HG03571 (cell line): Measurements from ENCODE around the gene RIMBP2.

Experiments
- ATAC-seq: cut with Tn5 transposase; IDR thresholded peaks from one replicate; pipeline ENCODE4 v1.9.1; 2021; ENCODE audit not compliant: unreplicated experiment

RIMBP2 gene

GRCh38 chr12:130398100-130398848, 317.8 kb downstream of the RIMBP2 start:
- ATAC-seq: no peak

GRCh38 chr12:130396667-130397066, 319.4 kb downstream of the RIMBP2 start:
- ATAC-seq: no peak

GRCh38 chr12:130394906-130395305, 321.2 kb downstream of the RIMBP2 start:
- no peak for ATAC-seq

GRCh38 chr12:130391186-130391585, 324.9 kb downstream of the RIMBP2 start:
- no peak for ATAC-seq

GRCh38 chr12:130385193-130385592, 330.9 kb downstream of the RIMBP2 start:
- no peak for ATAC-seq

GRCh38 chr12:130384234-130384633, 331.9 kb downstream of the RIMBP2 start:
- ATAC-seq: no peak

- ATAC-seq: no peak
These were observed 333.3 kb downstream of the RIMBP2 start for GRCh38 chr12:130382818-130383217.

- no peak for ATAC-seq
These were observed 340.5 kb downstream of the RIMBP2 start for GRCh38 chr12:130375296-130376287.

- ATAC-seq: no peak
These were observed 342.0 kb downstream of the RIMBP2 start for GRCh38 chr12:130374083-130374482.

- no peak for ATAC-seq
These were observed 343.2 kb downstream of the RIMBP2 start for GRCh38 chr12:130372936-130373335.

- no peak for ATAC-seq
These were observed 344.8 kb downstream of the RIMBP2 start for GRCh38 chr12:130371296-130371695.

- ATAC-seq: no peak
These were observed 346.3 kb downstream of the RIMBP2 start for GRCh38 chr12:130369816-130370215.

- ATAC-seq: no peak
These were observed 348.6 kb downstream of the RIMBP2 start for GRCh38 chr12:130367523-130367922.

- ATAC-seq: no peak
These were observed 349.1 kb downstream of the RIMBP2 start for GRCh38 chr12:130367003-130367402.

- ATAC-seq: no peak
These were observed 349.9 kb downstream of the RIMBP2 start for GRCh38 chr12:130366159-130366558.

GRCh38 chr12:130364578-130364977, 351.5 kb downstream of the RIMBP2 start:
- ATAC-seq: no peak

- ATAC-seq: no peak
These were observed 354.0 kb downstream of the RIMBP2 start for GRCh38 chr12:130362060-130362459.

- ATAC-seq: no peak
These were observed 358.3 kb downstream of the RIMBP2 start for GRCh38 chr12:130357729-130358330.

- ATAC-seq: no peak
These were observed 358.9 kb downstream of the RIMBP2 start for GRCh38 chr12:130357241-130357640.

- no peak for ATAC-seq
These were observed 359.9 kb downstream of the RIMBP2 start for GRCh38 chr12:130356222-130356621.

GRCh38 chr12:130354407-130354806, 361.7 kb downstream of the RIMBP2 start:
- no peak for ATAC-seq
